Parathyroid adenoma (tissue), 2 donors: ENCODE measurements around the gene TMEM132D.

ENCODE experiments used
- H2AFZ ChIP-seq: fragments of 300-600 bp; sonication (generic); one replicate; pipeline ENCODE4 v1.7.0; 2017; ENCODE audit warnings: antibody characterized with exemption, mild to moderate bottlenecking
- H3K27ac ChIP-seq: fragments of 300-600 bp; sonication (generic); one replicate; pipeline ENCODE4 v1.7.0; 2017
- H3K27me3 ChIP-seq: fragments of 300-600 bp; sonication (generic); one replicate; pipeline ENCODE4 v1.7.0; 2017; ENCODE audit warnings: low read length; ENCODE audit not compliant: control insufficient read depth, insufficient read depth
- H3K36me3 ChIP-seq: fragments of 300-600 bp; sonication (generic); one replicate; pipeline ENCODE4 v1.7.0; 2017; ENCODE audit warnings: low read length; ENCODE audit not compliant: control insufficient read depth, insufficient read depth
- H3K4me1 ChIP-seq: fragments of 300-600 bp; sonication (generic); one replicate; pipeline ENCODE4 v1.7.0; 2017; ENCODE audit warnings: control low read depth
- H3K4me2 ChIP-seq: fragments of 300-600 bp; sonication (generic); one replicate; pipeline ENCODE4 v1.7.0; 2017; ENCODE audit warnings: low read length
- H3K4me3 ChIP-seq: fragments of 300-600 bp; sonication (generic); one replicate; pipeline ENCODE4 v1.7.0; 2017; ENCODE audit warnings: low read depth, low read length
- H3K79me2 ChIP-seq: fragments of 300-600 bp; sonication (generic); one replicate; pipeline ENCODE4 v1.7.0; 2017; ENCODE audit warnings: control low read depth
- H3K9ac ChIP-seq: fragments of 300-600 bp; sonication (generic); one replicate; pipeline ENCODE4 v1.7.0; 2017; ENCODE audit warnings: mild to moderate bottlenecking
- H3K9me3 ChIP-seq: fragments of 300-600 bp; sonication (generic); one replicate; pipeline ENCODE4 v1.7.0; 2017; ENCODE audit warnings: low read length; ENCODE audit not compliant: control insufficient read depth
- TF ChIP-seq, protein P1 (sequence below): fragments of 300-600 bp; sonication (generic); IDR thresholded peaks from one replicate; pipeline ENCODE4 v1.7.0; 2017; ENCODE audit warnings: antibody characterized with exemption, mild to moderate bottlenecking
- donor health status: primary hyperparathyroidism.

TMEM132D gene

DNA sequence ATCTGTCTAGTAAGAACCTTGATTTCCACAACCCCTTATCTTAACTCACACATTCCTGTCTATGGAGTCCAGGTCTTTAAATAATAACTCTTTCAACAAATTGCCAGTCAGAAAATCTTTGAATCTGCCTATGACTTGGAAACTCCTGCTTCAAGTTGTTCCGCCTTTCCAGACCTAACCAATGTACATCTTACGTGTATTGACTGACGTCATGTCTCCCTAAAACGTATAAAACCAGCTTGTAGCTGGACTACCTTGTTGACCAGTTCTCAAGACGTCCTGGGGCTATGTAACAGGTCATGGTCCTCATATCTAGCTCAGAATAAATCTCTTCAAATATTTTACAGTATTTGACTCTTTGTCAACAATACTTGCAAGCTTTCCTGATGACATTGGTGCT is 337.0 kb downstream of the TMEM132D start:
- TF ChIP-seq, protein P1, sequence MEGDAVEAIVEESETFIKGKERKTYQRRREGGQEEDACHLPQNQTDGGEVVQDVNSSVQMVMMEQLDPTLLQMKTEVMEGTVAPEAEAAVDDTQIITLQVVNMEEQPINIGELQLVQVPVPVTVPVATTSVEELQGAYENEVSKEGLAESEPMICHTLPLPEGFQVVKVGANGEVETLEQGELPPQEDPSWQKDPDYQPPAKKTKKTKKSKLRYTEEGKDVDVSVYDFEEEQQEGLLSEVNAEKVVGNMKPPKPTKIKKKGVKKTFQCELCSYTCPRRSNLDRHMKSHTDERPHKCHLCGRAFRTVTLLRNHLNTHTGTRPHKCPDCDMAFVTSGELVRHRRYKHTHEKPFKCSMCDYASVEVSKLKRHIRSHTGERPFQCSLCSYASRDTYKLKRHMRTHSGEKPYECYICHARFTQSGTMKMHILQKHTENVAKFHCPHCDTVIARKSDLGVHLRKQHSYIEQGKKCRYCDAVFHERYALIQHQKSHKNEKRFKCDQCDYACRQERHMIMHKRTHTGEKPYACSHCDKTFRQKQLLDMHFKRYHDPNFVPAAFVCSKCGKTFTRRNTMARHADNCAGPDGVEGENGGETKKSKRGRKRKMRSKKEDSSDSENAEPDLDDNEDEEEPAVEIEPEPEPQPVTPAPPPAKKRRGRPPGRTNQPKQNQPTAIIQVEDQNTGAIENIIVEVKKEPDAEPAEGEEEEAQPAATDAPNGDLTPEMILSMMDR: no peak
- Histone ChIP-seq H3K4me1 (no peaks in the 10 kb centered on the region), H3K79me2 (no peaks in the 10 kb centered on the region), H3K9ac (no peak overlapping the region), H3K36me3 (no peaks in the 10 kb centered on the region), H3K4me2 (no peak overlapping the region), H2AFZ (no peak overlapping the region), H3K27me3 (no peaks in the 10 kb centered on the region), H3K4me3 (no peak overlapping the region), H3K27ac (no peak overlapping the region), H3K9me3 (no peaks in the 10 kb centered on the region)

DNA sequence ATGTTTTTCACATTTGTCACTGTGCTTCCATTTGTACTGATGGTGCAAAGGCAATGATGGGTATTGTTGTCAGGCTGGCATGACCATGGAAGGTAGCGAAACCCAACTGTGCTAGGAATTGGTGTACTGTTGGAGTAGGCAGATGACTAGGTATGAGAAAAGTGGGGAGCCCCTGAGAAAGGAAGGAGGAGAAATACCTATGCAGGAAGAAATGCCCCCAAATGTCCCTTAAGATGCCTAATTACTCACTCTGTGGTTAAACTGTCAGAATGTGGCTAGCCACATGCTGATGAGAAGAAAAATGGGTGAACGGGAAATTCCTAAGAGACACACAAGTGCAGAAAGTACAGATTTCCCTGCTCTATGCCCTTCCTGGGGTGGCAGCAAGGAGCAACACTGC is 339.1 kb downstream of the TMEM132D start:
- Histone ChIP-seq H3K9ac (no peak overlapping the region), H2AFZ (no peak overlapping the region), H3K4me2 (no peak overlapping the region), H3K4me3 (no peak overlapping the region), H3K27me3 (no peaks in the 10 kb centered on the region), H3K4me1 (no peaks in the 10 kb centered on the region), H3K27ac (no peak overlapping the region), H3K36me3 (no peaks in the 10 kb centered on the region), H3K79me2 (no peaks in the 10 kb centered on the region), H3K9me3 (no peaks in the 10 kb centered on the region)
- TF ChIP-seq, protein P1: no peak

DNA sequence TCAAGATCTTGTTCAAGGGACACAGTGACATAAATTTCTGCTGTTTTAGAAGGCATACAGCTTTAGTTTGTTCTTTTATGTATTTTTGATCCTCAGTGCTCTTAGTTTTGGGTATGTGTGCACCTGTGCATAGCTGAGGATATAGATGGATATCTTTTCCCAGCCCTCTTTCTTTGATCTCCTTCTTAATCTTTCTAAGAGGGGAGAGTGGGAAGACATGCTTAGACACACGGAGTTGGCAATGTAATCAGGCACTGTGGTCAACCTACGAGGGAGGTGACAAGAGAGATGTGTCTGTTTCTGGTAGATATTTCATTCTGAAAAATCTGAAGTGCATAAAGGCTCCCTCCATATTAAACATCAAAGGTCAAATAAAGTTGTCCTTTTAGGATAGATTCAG is 340.6 kb downstream of the TMEM132D start:
- H3K36me3 ChIP-seq: no peaks in the 10 kb centered on the region
- no peaks in the 10 kb centered on the region for H3K79me2 ChIP-seq
- H3K27me3 ChIP-seq: no peaks in the 10 kb centered on the region
- H3K27ac ChIP-seq: no peak overlapping the region
- H3K4me1 ChIP-seq: no peaks in the 10 kb centered on the region
- no peak overlapping the region for H3K4me2 ChIP-seq
- TF ChIP-seq, protein P1: no peak
- no peaks in the 10 kb centered on the region for H3K9me3 ChIP-seq
- H3K4me3 ChIP-seq: no peak overlapping the region
- H2AFZ ChIP-seq: no peak overlapping the region
- H3K9ac ChIP-seq: no peak overlapping the region

DNA sequence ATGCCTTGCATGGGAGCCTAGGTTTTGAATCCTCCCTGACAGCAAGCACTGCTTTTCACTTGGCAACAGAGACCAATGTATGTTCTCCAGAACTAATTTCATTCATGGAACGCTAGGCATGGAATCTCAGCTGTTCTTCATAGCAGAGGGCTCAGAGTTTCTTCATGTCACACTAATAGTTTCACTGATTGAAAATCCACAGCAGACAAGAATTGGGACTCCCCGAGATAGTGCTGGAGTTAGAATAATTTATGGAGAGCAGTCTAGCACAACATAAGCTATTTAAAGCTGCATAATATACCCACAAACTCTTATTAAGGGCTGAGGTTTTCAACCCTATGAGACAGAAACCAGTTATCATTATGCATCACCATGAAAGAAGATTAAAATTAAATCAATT is 342.5 kb downstream of the TMEM132D start:
- Histone ChIP-seq H3K4me3 (no peak overlapping the region), H3K36me3 (no peaks in the 10 kb centered on the region), H3K9me3 (no peaks in the 10 kb centered on the region), H3K27ac (no peak overlapping the region), H3K79me2 (no peaks in the 10 kb centered on the region), H2AFZ (no peak overlapping the region), H3K4me1 (no peaks in the 10 kb centered on the region), H3K9ac (no peak overlapping the region), H3K27me3 (no peaks in the 10 kb centered on the region), H3K4me2 (no peak overlapping the region)
- TF ChIP-seq, protein P1: no peak

DNA sequence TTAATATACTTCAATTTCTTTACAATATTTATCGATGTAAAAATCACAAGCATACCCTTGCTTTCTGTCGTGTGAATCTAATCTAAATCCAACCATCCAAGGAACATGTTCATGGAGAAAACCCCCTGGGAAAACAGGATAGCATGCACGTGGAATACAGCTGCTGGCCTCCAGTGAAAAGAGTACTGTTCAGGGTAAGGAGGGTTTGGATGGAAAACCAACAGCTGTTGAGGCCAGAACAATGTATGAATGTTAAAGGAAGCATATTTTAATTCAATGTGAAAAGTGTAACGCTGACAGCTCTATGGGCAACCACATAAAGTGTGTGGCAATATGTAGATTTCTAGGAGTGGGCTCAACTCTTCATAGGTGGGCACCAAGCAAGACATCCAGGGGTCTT is 344.0 kb downstream of the TMEM132D start:
- no peaks in the 10 kb centered on the region for H3K4me1 ChIP-seq
- no peak overlapping the region for H3K27ac ChIP-seq
- H2AFZ ChIP-seq: no peak overlapping the region
- no peak overlapping the region for H3K9ac ChIP-seq
- no peaks in the 10 kb centered on the region for H3K79me2 ChIP-seq
- H3K36me3 ChIP-seq: no peaks in the 10 kb centered on the region
- no peaks in the 10 kb centered on the region for H3K9me3 ChIP-seq
- no peaks in the 10 kb centered on the region for H3K27me3 ChIP-seq
- no peak overlapping the region for H3K4me2 ChIP-seq
- no peak overlapping the region for H3K4me3 ChIP-seq
- TF ChIP-seq, protein P1: no peak
